ENCODE measurements around the gene DCANP1. TPM values are rescaled to one million over a fixed set of nuclear protein-coding genes. Genes with fewer than 3 reads are reported as not detected.

The DCANP1 gene
- total RNA-seq, 4 donors from 2014 or later, result not detected

DNA sequence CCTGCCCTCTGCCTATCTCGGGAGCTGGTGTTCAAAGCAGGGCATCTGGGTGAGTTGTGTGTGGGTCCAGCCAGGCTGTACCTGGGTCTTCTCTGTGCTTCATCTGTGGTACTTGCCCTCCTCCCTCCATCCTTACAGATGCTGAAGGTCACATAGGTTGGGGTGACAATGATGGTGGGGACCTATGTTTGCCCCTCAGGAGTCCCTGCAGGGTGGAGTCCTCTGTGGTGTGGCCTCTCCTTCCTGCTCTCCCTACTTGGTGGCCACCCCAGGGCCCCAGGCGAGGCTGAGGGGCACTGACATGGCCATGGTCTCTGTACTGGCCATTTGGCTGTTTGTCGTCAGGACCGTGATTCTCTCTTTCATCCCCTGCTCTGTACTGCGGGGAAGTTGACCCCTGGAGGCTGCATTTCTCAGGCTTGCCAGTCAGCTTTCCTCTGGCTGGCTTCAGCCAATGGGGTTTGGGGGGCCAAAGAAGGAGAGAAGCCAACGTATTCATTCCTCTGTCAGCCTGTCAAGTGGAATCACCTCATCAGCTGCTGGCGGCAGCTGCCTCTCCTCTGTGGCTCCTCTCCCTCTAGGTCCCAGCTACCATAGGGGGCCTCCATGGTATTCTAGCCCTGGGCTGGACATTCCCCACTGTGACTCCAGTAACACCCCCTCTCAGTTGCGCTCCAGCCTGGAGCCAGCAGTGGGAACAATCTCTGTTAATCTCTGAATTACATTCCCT lies 4.6 kb downstream of the DCANP1 start:
- no peak for DNase-seq

DNA sequence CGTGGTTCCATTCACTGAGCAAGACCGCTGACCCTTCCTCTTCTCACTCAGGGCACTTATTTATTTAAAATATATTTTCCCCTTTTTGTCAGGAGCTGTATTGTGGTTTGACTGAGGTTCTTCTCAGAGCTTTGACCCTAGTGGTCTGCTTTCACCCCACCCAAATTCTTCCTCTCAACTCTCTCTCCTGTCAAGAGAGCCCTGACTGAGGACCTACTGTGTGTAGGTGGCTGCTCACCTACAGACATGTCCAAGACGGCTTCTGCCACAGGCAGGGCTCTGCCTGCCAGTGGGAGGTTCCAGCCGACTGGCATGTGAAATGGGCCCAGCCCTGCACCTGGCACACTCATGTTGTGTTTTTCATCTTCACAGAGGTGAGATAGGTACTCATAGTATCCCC lies 5.2 kb downstream of the DCANP1 start:
- H3K4me1 ChIP-seq, result peaks cover 17 to 22% of the 10 kb centered on the region in 2 donors
- no peak overlapping the region for H3K27ac ChIP-seq
- ATAC-seq (no peak), DNase-seq (no peak)
- in situ Hi-C loops (cut with MboI; ENCODE audit: low sequenced_read_pairs in 4 of 4), result no loop called here
- no peaks in the 10 kb centered on the region for H3K27me3 ChIP-seq
- intact Hi-C loops (cut with DNase I; ENCODE audit: low total_unique reads), result no loop called here
- H3K36me3 ChIP-seq, result no peaks in the 10 kb centered on the region
- TF ChIP-seq POLR2A (IDR thresholded peaks at IDR 0.05), result no peak
- TF ChIP-seq, protein P1, sequence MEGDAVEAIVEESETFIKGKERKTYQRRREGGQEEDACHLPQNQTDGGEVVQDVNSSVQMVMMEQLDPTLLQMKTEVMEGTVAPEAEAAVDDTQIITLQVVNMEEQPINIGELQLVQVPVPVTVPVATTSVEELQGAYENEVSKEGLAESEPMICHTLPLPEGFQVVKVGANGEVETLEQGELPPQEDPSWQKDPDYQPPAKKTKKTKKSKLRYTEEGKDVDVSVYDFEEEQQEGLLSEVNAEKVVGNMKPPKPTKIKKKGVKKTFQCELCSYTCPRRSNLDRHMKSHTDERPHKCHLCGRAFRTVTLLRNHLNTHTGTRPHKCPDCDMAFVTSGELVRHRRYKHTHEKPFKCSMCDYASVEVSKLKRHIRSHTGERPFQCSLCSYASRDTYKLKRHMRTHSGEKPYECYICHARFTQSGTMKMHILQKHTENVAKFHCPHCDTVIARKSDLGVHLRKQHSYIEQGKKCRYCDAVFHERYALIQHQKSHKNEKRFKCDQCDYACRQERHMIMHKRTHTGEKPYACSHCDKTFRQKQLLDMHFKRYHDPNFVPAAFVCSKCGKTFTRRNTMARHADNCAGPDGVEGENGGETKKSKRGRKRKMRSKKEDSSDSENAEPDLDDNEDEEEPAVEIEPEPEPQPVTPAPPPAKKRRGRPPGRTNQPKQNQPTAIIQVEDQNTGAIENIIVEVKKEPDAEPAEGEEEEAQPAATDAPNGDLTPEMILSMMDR (IDR thresholded peaks at IDR 0.05 in 4 of 5, conservative IDR thresholded peaks at IDR 0.05 in 1 of 5), result no peak
- H3K4me3 ChIP-seq, result no peak overlapping the region
- no peaks in the 10 kb centered on the region for H3K9me3 ChIP-seq

More for the DNA sequence above, 4.6 kb downstream of the DCANP1 start:
- H3K36me3 ChIP-seq, result no peaks in the 10 kb centered on the region
- intact Hi-C loops (cut with DNase I; ENCODE audit: low total_unique reads), result no loop called here
- TF ChIP-seq POLR2A (IDR thresholded peaks at IDR 0.05), result no peak
- TF ChIP-seq, protein P1 (IDR thresholded peaks at IDR 0.05 in 4 of 5, conservative IDR thresholded peaks at IDR 0.05 in 1 of 5), result no peak
- no peak overlapping the region for H3K4me3 ChIP-seq
- no peaks in the 10 kb centered on the region for H3K9me3 ChIP-seq
- in situ Hi-C loops (cut with MboI; ENCODE audit: low sequenced_read_pairs in 4 of 4), result no loop called here
- peaks cover 14 to 20% of the 10 kb centered on the region in 2 donors for H3K4me1 ChIP-seq
- ATAC-seq, result no peak
- H3K27me3 ChIP-seq, result no peaks in the 10 kb centered on the region
- no peak overlapping the region for H3K27ac ChIP-seq

DNA sequence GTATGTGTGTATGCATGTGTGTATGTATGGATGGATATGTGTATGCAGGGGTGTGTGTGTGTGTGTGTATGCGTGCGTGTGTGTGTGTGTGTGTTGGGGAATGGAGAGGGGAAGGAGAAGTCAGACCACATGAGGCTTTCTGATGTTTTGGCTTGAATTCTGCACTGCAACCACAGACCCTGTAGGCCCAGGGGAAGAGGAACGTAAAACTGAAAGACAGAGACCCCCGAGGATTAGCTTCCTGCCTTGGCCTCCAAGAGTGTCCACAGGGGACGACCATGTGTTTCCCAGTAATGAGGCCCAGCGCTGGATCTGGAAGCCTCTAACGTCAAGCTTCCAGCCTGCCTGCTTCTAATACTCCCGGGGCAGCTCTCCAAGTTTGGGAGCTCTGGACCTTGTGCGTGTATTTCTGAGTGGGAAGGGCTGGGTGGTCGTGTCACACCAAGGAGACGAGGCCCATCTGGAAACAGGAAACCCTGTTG lies 5.8 kb downstream of the DCANP1 start:
- H3K4me1 ChIP-seq, result peaks cover 17 to 22% of the 10 kb centered on the region in 2 donors
- in situ Hi-C loops (cut with MboI; ENCODE audit: low sequenced_read_pairs in 4 of 4) (no loop called here), intact Hi-C loops (cut with DNase I; ENCODE audit: low total_unique reads) (no loop called here)
- TF ChIP-seq POLR2A (IDR thresholded peaks at IDR 0.05), result no peak
- TF ChIP-seq, protein P1 (IDR thresholded peaks at IDR 0.05 in 4 of 5, conservative IDR thresholded peaks at IDR 0.05 in 1 of 5), result no peak
- no peak overlapping the region for H3K4me3 ChIP-seq
- H3K27me3 ChIP-seq, result no peaks in the 10 kb centered on the region
- DNase-seq (no peak), ATAC-seq (no peak)
- H3K9me3 ChIP-seq, result no peaks in the 10 kb centered on the region
- no peaks in the 10 kb centered on the region for H3K36me3 ChIP-seq
- no peak overlapping the region for H3K27ac ChIP-seq

DNA sequence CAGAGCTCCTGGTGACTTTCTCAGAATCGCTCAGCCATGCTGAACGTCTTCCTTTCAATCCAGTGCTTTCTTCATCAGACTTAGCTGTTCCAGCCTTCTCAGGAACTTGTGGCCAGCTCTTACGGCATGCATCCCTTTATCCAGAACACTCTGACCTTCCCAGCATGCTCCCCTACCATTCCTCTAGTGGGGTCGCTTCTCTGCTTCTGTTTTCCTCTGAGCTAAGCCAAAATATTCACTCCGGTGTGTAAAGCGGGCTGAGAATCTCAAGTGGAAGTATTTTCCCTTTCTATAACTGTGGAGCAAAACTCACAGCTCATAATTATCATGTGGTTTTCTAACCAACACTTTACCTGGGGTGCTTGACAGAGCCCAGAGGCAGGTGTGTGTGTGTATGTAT lies 6.2 kb downstream of the DCANP1 start:
- TF ChIP-seq, protein P1 (IDR thresholded peaks at IDR 0.05 in 4 of 5, conservative IDR thresholded peaks at IDR 0.05 in 1 of 5), result no peak
- no peak for TF ChIP-seq POLR2A (IDR thresholded peaks at IDR 0.05)
- Histone ChIP-seq H3K9me3 (no peaks in the 10 kb centered on the region), H3K27me3 (no peaks in the 10 kb centered on the region), H3K36me3 (no peaks in the 10 kb centered on the region), H3K27ac (no peak overlapping the region), H3K4me1 (peaks cover 17 to 22% of the 10 kb centered on the region in 2 donors), H3K4me3 (no peak overlapping the region)
- in situ Hi-C loops (cut with MboI; ENCODE audit: low sequenced_read_pairs in 4 of 4) (no loop called here), intact Hi-C loops (cut with DNase I; ENCODE audit: low total_unique reads) (no loop called here)
- no peak for ATAC-seq
- no peak for DNase-seq
